Aorta (tissue), 5 donors: Measurements from ENCODE around the gene PCDH1. TPM values are rescaled to one million over a fixed set of nuclear protein-coding genes. Genes with fewer than 3 reads are reported as not detected.
"Not testable (repeated sequence)": the region's sequence is repeated elsewhere in the genome, so short reads cannot be mapped to it uniquely, and the experiment has no call there.

Experiments
- ATAC-seq: fragments of 200-7000 bp; cut with Tn5 transposase; one replicate; pipeline ENCODE4 v1.9.1; 2022; ENCODE audit warnings: moderate library complexity; ENCODE audit not compliant: low FRiP score
- DNase-seq, 2 donors: peaks; one replicate each; pipeline ENCODE4 v3.0.0-alpha.2; 2020
- H3K27ac ChIP-seq, 2 donors: one replicate each; pipeline ENCODE4 v1.5.1; 2013; ENCODE audit warnings: low read length in 2 of 2, mild to moderate bottlenecking in 2 of 2, moderate library complexity in 2 of 2, control low read depth in 1 of 2, inconsistent platforms in 1 of 2, low read depth in 1 of 2
- H3K27me3 ChIP-seq, 2 donors: one replicate each; pipeline ENCODE4 v1.6.1; 2013; ENCODE audit warnings: control low read depth in 1 of 2, low read length in 1 of 2, mild to moderate bottlenecking in 1 of 2, moderate library complexity in 1 of 2; ENCODE audit not compliant: insufficient read depth in 2 of 2, control insufficient read depth in 1 of 2
- H3K36me3 ChIP-seq, 2 donors: one replicate each; pipeline ENCODE4 v1.6.1; 2013; ENCODE audit warnings: control low read depth in 1 of 2, low read length in 1 of 2, mild to moderate bottlenecking in 1 of 2; ENCODE audit not compliant: insufficient read depth in 2 of 2, control insufficient read depth in 1 of 2
- H3K4me1 ChIP-seq, 2 donors: one replicate each; pipeline ENCODE4 v1.6.1; 2013; ENCODE audit warnings: low read length in 2 of 2, control low read depth in 1 of 2, mild to moderate bottlenecking in 1 of 2, moderate library complexity in 1 of 2; ENCODE audit not compliant: insufficient read depth in 2 of 2, control insufficient read depth in 1 of 2
- H3K4me3 ChIP-seq, 2 donors: one replicate each; pipeline ENCODE4 v1.5.1; 2013; ENCODE audit warnings: low read length in 2 of 2, control low read depth in 1 of 2, mild to moderate bottlenecking in 1 of 2
- H3K9me3 ChIP-seq: one replicate; pipeline ENCODE4 v1.6.1; 2013; ENCODE audit warnings: mild to moderate bottlenecking, low read length; ENCODE audit not compliant: control insufficient read depth
- WGBS, 2 donors: extraction: QIAGEN DNeasy Blood & Tissue Kit; methylation state at CpG; one replicate each; pipeline ENCODE4 v1.1.7; 2013; 5-methylcytosine and 5-hydroxymethylcytosine counted together
- intact Hi-C, 2 donors: fragments of 100-400 bp; cut with DNase I; formaldehyde crosslinking; loops; one replicate each; pipeline versions ENCODE4 v1.14.2 to v1.15.0; 2022
- long read RNA-seq, 2 donors: library from polyadenylated mRNA; unstranded; transcript quantifications; one replicate each; pipeline ENCODE4 v2.0.0, GENCODE V29; 2020 to 2021
- polyA plus RNA-seq, 2 donors: library from polyadenylated mRNA; stranded (reverse); fragments of 200-250 nt; gene quantifications; one replicate each; pipeline ENCODE4 v1.2.3, GENCODE V29; 2013
- total RNA-seq, 2 donors: library from RNA; stranded (reverse); fragmentation: NEBNext Ultra II Directional; extraction: Animal tissue kit (Norgen Biotek cat#: 25700); gene quantifications; one replicate each; pipeline ENCODE4 v1.2.1, GENCODE V29; 2021
- donor health status: healthy with polysubstance abuse.
- donor health status: Bipolar disorder and iron deficiency.
- donor health status: DM: no; HTN: no; CAD: no.
- donor health status: DM: no; HTN: no; CAD: no.
- donor health status: DM: yes; HTN: yes; CAD: no.

PCDH1 gene
- 10 to 100 TPM; 29.4 to 41.9 TPM for total RNA-seq
- polyA plus RNA-seq = 1 to 10 TPM; 1.4 to 2.5 TPM
- long read RNA-seq, donor 1, partial matches to known transcripts = 2 of 21 reads
- long read RNA-seq, donor 1, other reads (novel, unspliced or antisense) = 17 of 21 reads
- long read RNA-seq, donor 2, transcript PCDH1-203 (3 exons, 3,827 nt) = major isoform, 6 of 16 reads
- long read RNA-seq, donor 2, partial matches to known transcripts = 3 of 16 reads
- long read RNA-seq, donor 2, other reads (novel, unspliced or antisense) = 7 of 16 reads

- H3K36me3 ChIP-seq = no peaks in the 10 kb centered on the region
- H3K27ac ChIP-seq = no peak within 1 kb of the TSS
- DNase-seq = peak in 1 of 2 donors; percentile 78
- H3K4me1 ChIP-seq = peaks cover 0 to 1% of the 10 kb centered on the region in 2 donors
- H3K4me3 ChIP-seq = peak within 1 kb of the TSS; percentile 37 to 47
- WGBS, 2 donors = 0 to 1% methylated on average over 17 to 56 of the region's 63 CpGs
- intact Hi-C loops = loop anchor here (2.0 to 5.0 kb wide), 3 partner anchors 84 to 185 kb away; no protein-coding TSS in a partner anchor
- no peaks in the 10 kb centered on the region for H3K9me3 ChIP-seq
- no peaks in the 10 kb centered on the region for H3K27me3 ChIP-seq
- peak; percentile 70 for ATAC-seq
These were observed at the start of gene PCDH1 for GRCh38 chr5:141878186-141878710. Gene PCDH1, minus strand, starts transcription at chr5:141878410. Its CDS starts 148 bp downstream, at chr5:141878262.

DNA sequence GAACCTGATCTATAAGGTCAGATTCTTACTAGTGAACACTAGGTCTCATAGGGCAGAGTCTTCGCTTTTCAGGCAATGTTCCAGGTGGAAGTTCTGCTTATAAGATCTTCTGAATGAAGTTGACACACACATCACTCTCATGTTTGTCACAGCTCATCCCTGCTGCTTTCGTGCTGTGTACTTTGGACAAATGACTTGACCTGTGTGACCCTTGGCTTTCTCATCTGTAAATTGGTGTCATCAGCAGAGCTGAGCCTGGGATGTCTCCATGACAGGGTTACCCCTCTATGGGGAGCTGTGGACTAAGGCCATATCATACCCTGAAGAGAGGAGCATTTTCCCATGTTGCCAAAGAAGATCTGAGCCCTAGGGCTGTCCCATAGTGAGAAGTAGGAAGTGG lies 48.2 kb upstream of the PCDH1 start:
- Histone ChIP-seq H3K4me3 (no peak overlapping the region), H3K4me1 (no peaks in the 10 kb centered on the region), H3K9me3 (no peaks in the 10 kb centered on the region), H3K36me3 (peaks cover 2 to 4% of the 10 kb centered on the region in 2 donors), H3K27me3 (no peaks in the 10 kb centered on the region), H3K27ac (no peak overlapping the region)
- intact Hi-C loops = no loop called here
- ATAC-seq = no peak
- DNase-seq = no peak
- 83 to 86% methylated on average over 2 of the region's 2 CpGs for WGBS, 2 donors

DNA sequence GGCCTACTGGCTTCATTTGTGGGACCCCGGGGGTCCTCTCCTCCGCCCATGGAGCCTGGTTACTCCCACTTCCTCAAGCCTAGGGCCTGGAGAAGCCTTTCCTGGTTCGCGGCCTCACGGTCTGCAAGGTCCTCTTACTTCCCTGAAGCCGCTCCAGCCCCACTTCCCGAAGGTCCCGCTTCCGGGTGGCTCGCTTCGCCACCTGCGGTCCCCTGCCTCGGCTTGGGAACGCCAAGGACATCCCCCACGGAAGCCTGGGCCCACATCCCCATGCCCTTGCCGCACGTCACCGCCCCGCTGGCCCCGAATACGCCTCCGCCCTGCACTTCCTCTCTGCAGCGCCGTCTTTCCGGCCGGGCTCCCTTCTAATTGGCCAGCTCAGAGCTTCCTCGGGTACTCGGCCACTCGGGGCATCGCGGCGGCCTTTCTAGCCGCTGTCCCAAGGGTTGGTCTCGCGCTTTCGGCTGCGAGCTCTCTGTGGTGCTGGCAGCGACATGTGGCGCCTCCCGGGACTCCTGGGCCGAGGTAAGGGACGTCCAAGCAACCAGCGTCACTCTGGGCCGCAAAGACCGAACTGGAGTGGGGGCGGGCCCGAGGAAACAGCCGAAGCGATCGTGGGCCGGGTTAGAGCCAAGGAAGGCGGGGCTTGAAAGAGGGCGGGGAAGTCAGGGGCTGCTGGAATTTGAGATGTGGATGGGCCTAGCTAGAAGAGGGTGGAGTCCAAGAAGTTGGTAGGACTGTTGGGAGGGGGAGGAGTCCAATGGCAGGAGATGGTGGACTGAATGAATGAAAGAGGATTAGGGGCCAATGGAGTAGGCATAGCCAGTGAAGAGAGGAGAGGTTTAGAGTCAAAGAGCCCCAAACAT lies 45.5 kb upstream of the PCDH1 start, which contains the start of gene DELE1:
Gene DELE1, plus strand, starts transcription at position 424 of the 866 bp plus-strand sequence. Its CDS starts 71 bp downstream, at position 495.
- Histone ChIP-seq H3K27ac (peak within 1 kb of the TSS; percentile 71 to 90), H3K27me3 (no peaks in the 10 kb centered on the region), H3K4me1 (no peaks in the 10 kb centered on the region), H3K9me3 (no peaks in the 10 kb centered on the region), H3K36me3 (peaks cover 0 to 2% of the 10 kb centered on the region in 2 donors), H3K4me3 (peak within 1 kb of the TSS; percentile 27 to 49)
- ATAC-seq (peak; percentile 98), DNase-seq (peak; percentile 98)
- intact Hi-C loops = loop anchor here in 1 of 2 donors (5.0 kb wide), 1 partner anchor 44 kb away; the partner anchor contains the start of gene RNF14
- 0 to 1% methylated on average over 53 of the region's 53 CpGs for WGBS, 2 donors

DNA sequence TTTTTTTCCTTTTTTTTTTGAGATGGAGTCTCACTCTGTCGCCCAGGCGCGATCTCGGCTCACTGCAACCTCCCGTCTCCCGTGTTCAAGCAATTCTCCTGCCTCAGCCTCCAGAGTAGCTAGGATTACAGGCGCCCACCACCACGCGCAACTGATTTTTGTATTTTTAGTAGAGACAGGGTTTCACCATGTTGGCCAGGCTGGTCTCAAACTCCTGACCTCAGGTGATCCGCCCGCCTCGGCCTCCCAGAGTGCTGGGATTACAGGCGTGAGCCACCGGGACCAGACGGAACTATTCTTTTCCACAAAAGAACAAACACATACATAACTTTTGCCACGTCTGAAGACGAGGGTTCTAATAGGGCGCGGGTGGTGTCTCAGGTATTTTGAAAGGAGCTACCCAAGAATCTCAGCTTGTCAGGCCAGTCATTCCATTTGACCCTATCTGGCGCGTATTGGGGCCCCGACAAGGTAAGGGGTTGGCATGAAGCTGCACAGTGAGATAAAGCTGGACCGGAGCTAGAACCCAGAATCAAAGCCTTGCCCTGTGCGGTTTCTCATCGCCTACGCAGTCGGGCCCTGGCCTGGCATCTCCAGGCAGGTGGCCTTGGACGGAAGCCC lies 44.7 kb upstream of the PCDH1 start:
- peak in 1 of 2 donors; percentile 64 for DNase-seq
- not testable (repeated sequence) for H3K36me3 ChIP-seq, ATAC-seq, H3K9me3 ChIP-seq, H3K4me1 ChIP-seq, H3K27me3 ChIP-seq
- Histone ChIP-seq H3K27ac (peak overlapping the region; percentile 18 to 62), H3K4me3 (peak overlapping the region; percentile 27 to 49)
- WGBS, 2 donors = 52 to 59% methylated on average over 25 to 28 of the region's 28 CpGs
- intact Hi-C loops = loop anchor here in 1 of 2 donors (5.0 kb wide), 1 partner anchor 44 kb away; the partner anchor contains the start of gene RNF14

GRCh38 chr5:141920771-141921170 lies 42.6 kb upstream of the PCDH1 start:
- Histone ChIP-seq H3K4me1 (no peaks in the 10 kb centered on the region), H3K27me3 (no peaks in the 10 kb centered on the region), H3K4me3 (no peak overlapping the region), H3K9me3 (no peaks in the 10 kb centered on the region), H3K27ac (no peak overlapping the region), H3K36me3 (no peaks in the 10 kb centered on the region)
- intact Hi-C loops = loop anchor here in 1 of 2 donors (5.0 kb wide), 1 partner anchor 47 kb away; the partner anchor contains the start of gene RNF14
- no peak for ATAC-seq
- no peak for DNase-seq
- WGBS, 2 donors = 83 to 84% methylated on average over 2 of the region's 2 CpGs

DNA sequence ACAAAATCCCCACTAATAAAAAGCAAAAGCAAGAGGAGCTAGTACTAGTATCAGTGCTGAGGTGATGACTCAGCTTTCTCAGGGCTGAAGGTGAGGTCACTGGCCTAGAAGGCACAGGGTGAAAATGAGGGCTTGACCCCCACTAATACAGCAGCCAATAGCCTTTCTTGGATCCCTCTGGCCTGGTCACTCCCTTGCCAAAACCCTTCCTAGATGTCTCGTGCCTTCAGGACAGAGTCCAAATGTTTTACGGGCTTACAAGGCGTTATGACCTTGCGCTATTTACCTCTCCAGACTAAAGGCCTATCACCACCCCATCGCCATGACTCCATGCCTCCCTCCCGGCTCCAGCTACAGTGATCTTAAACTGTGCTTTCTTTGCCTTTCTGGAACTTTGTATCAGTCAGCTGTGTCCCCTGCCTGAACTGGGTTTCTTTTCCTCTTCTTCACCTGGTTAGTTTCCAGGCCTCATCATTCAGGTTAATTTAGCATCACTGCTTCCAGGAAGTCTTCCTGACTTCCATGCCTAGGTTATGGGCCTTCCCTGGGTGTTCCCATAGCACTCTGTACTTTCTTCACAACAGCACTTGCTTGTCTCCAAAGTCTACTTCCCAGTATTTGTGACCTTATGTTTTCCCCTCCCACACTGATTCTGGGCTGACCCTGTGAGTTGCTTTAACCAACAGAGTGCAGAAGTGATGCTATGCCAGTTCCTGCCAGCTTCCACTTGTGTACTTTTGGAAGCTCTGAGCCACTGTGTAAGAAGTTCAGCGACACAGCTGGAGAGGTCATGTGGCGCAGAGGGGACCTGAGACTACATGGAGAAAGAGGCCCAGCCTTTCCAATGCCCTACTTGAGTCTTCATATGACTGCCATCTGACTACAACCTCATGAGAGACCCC lies 41.3 kb upstream of the PCDH1 start:
- DNase-seq = no peak
- Histone ChIP-seq H3K27me3 (no peaks in the 10 kb centered on the region), H3K4me1 (no peaks in the 10 kb centered on the region), H3K4me3 (no peak overlapping the region), H3K9me3 (no peaks in the 10 kb centered on the region), H3K27ac (no peak overlapping the region), H3K36me3 (no peaks in the 10 kb centered on the region)
- ATAC-seq = no peak
- intact Hi-C loops = loop anchor here in 1 of 2 donors (5.0 kb wide), 2 partner anchors 33 to 48 kb away; partner anchors contain the start of gene RNF14
- WGBS, 2 donors = 87 to 92% methylated on average over 8 of the region's 8 CpGs

- ATAC-seq (no peak), DNase-seq (no peak)
- Histone ChIP-seq H3K4me1 (no peaks in the 10 kb centered on the region), H3K27ac (no peak overlapping the region), H3K36me3 (no peaks in the 10 kb centered on the region), H3K27me3 (no peaks in the 10 kb centered on the region), H3K4me3 (no peak overlapping the region), H3K9me3 (no peaks in the 10 kb centered on the region)
- intact Hi-C loops = loop anchor here in 1 of 2 donors (5.0 kb wide), 1 partner anchor 35 kb away; no protein-coding TSS in a partner anchor
- WGBS, 2 donors = 78 to 81% methylated on average over 5 of the region's 5 CpGs
These were observed 39.5 kb upstream of the PCDH1 start for GRCh38 chr5:141917760-141918159.
